ENCODE data around the gene ATP5F1C. TPM values are rescaled to one million over a fixed set of nuclear protein-coding genes. Genes with fewer than 3 reads are reported as not detected.

The ATP5F1C gene
- polyA plus RNA-seq, 1 of the 3 experiments (the other 2 are of a cell fraction) = 299 TPM

GRCh38 chr10:7773845-7774801 lies 13.9 kb upstream of the ATP5F1C start:
- Histone ChIP-seq H3K4me3 (ENCODE audit: low read depth in 2 of 2, low read length in 1 of 2) (no peak overlapping the region), H3K9ac (no peak overlapping the region), H3K4me2 (no peak overlapping the region), H3K4me1 (ENCODE audit: control insufficient read depth in 1 of 2, insufficient read depth in 2 of 2, low read depth in 1 of 2, low read length in 1 of 2) (no peaks in the 10 kb centered on the region), H3K79me2 (ENCODE audit: insufficient read depth) (no peaks in the 10 kb centered on the region), H3K27me3 (ENCODE audit: insufficient read depth) (no peaks in the 10 kb centered on the region), H3K36me3 (replicated peaks in 1 of 2; ENCODE audit: control insufficient read depth in 1 of 2, insufficient read depth in 2 of 2, low read length in 1 of 2) (peaks cover 54 to 70% of the 10 kb centered on the region in 2 experiments), H3K9me2 (no peaks in the 10 kb centered on the region), H3K9me3 (no peaks in the 10 kb centered on the region), H2AFZ (ENCODE audit: low read depth) (no peak overlapping the region), H3K27ac (ENCODE audit: low read depth in 2 of 2, low read length in 1 of 2) (no peak overlapping the region), H3F3A (replicated peaks; ENCODE audit: insufficient read depth) (no peaks in the 10 kb centered on the region), H4K20me1 (ENCODE audit: insufficient read depth) (no peaks in the 10 kb centered on the region)
- WGBS (ENCODE audit: low lambda C conversion rate) = 84% methylated on average over 10 of the region's 10 CpGs
- DNase-seq = no peak
- CTCF ChIA-PET = no interaction called here
- POLR2A ChIA-PET = no interaction called here
- no peak for TF ChIP-seq RAD21 (IDR thresholded peaks at IDR 0.05; ENCODE audit: low read length)
- no peak for TF ChIP-seq NFIC (IDR thresholded peaks at IDR 0.05; ENCODE audit: borderline replicate concordance)
- no peak for TF ChIP-seq CHD2 (IDR thresholded peaks at IDR 0.05; ENCODE audit: low read length, partially characterized antibody)
- TF ChIP-seq RCOR1 (IDR thresholded peaks at IDR 0.05; ENCODE audit: low read length) = no peak
- TF ChIP-seq FOSL2 (IDR thresholded peaks at IDR 0.05; ENCODE audit: borderline replicate concordance, low read depth) = no peak
- no peak for TF ChIP-seq ZBTB33 (IDR thresholded peaks at IDR 0.05; ENCODE audit: borderline replicate concordance, low read depth)
- TF ChIP-seq MAX (IDR thresholded peaks at IDR 0.05; ENCODE audit: low read depth) = no peak
- TF ChIP-seq MXI1 (IDR thresholded peaks at IDR 0.05; ENCODE audit: low read depth, low read length) = no peak
- TF ChIP-seq RFX5 (IDR thresholded peaks at IDR 0.05; ENCODE audit: low read length) = no peak

- no peaks in the 10 kb centered on the region for H3K9me2 ChIP-seq
- H3K79me2 ChIP-seq (ENCODE audit: insufficient read depth) = peaks cover 16% of the 10 kb centered on the region
- H2AFZ ChIP-seq (ENCODE audit: low read depth) = no peak overlapping the region
- no peaks in the 10 kb centered on the region for H3F3A ChIP-seq (replicated peaks; ENCODE audit: insufficient read depth)
- H3K36me3 ChIP-seq (replicated peaks in 1 of 2; ENCODE audit: control insufficient read depth in 1 of 2, insufficient read depth in 2 of 2, low read length in 1 of 2) = peaks cover 53 to 69% of the 10 kb centered on the region in 2 experiments
- POLR2A ChIA-PET = interaction anchor here (1.8 kb wide), 1 partner anchor 11 kb away, joined by 5 read pairs; the partner anchor contains the start of genes ATP5F1C and KIN
- WGBS (ENCODE audit: low lambda C conversion rate) = 92% methylated on average over 2 of the region's 2 CpGs
- H3K4me1 ChIP-seq (ENCODE audit: control insufficient read depth in 1 of 2, insufficient read depth in 2 of 2, low read depth in 1 of 2, low read length in 1 of 2) = no peaks in the 10 kb centered on the region
- no peak overlapping the region for H3K4me2 ChIP-seq
- H3K4me3 ChIP-seq (ENCODE audit: low read depth in 2 of 2, low read length in 1 of 2) = no peak overlapping the region
- no peaks in the 10 kb centered on the region for H3K27me3 ChIP-seq (ENCODE audit: insufficient read depth)
- H4K20me1 ChIP-seq (ENCODE audit: insufficient read depth) = peaks cover 6% of the 10 kb centered on the region; the same call in 1 of the 2 replicates
- CTCF ChIA-PET = interaction anchor here (0.7 to 1.1 kb wide), 2 partner anchors 11 to 90 kb away, joined by 3 read pairs; partner anchors contain the start of genes ATP5F1C and KIN
- DNase-seq = no peak
- no peak overlapping the region for H3K9ac ChIP-seq
- no peak overlapping the region for H3K27ac ChIP-seq (ENCODE audit: low read depth in 2 of 2, low read length in 1 of 2)
- H3K9me3 ChIP-seq = no peaks in the 10 kb centered on the region
- TF ChIP-seq ZBTB33 (IDR thresholded peaks at IDR 0.05; ENCODE audit: borderline replicate concordance, low read depth) (no peak), JUND (IDR thresholded peaks at IDR 0.05) (no peak), RAD21 (IDR thresholded peaks at IDR 0.05; ENCODE audit: low read length) (no peak), IRF3 (IDR thresholded peaks at IDR 0.05; ENCODE audit: low read depth, low read length) (no peak), MXI1 (IDR thresholded peaks at IDR 0.05; ENCODE audit: low read depth, low read length) (no peak), CHD2 (IDR thresholded peaks at IDR 0.05; ENCODE audit: low read length, partially characterized antibody) (no peak), RXRA (IDR thresholded peaks at IDR 0.05; ENCODE audit: borderline replicate concordance, low read depth) (no peak), RFX5 (IDR thresholded peaks at IDR 0.05; ENCODE audit: low read length) (no peak), USF1 (IDR thresholded peaks at IDR 0.05; ENCODE audit: borderline replicate concordance, low read depth) (no peak), MEF2A (IDR thresholded peaks at IDR 0.05; ENCODE audit: borderline replicate concordance, low read depth) (no peak), TCF12 (IDR thresholded peaks at IDR 0.05) (no peak), POLR2AphosphoS5 (IDR thresholded peaks at IDR 0.05; ENCODE audit: low read depth, low read length) (no peak), SIN3A (IDR thresholded peaks at IDR 0.05; ENCODE audit: borderline replicate concordance, low read depth, low read length) (no peak), RCOR1 (IDR thresholded peaks at IDR 0.05; ENCODE audit: low read length) (no peak), MAX (IDR thresholded peaks at IDR 0.05; ENCODE audit: low read depth) (no peak), TAF1 (IDR thresholded peaks at IDR 0.05; ENCODE audit: borderline replicate concordance, low read depth, low read length) (no peak), SMC3 (IDR thresholded peaks at IDR 0.05; ENCODE audit: low read depth, low read length) (no peak)
Observed at GRCh38 chr10:7776777-7777176, 11.2 kb upstream of the ATP5F1C start.

Measured in SK-N-SH (cell line).